ENCODE data around the gene SERINC2. TPM values are rescaled to one million over a fixed set of nuclear protein-coding genes. Genes with fewer than 3 reads are reported as not detected.

SERINC2 gene
- total and polyA plus RNA-seq, 2 of the 4 experiments (the other 2 are of a cell fraction) = 2.0 to 59.5 TPM

GRCh38 chr1:31483012-31483946, 70.3 kb downstream of the SERINC2 start (continued):
- TF ChIP-seq, protein P1, sequence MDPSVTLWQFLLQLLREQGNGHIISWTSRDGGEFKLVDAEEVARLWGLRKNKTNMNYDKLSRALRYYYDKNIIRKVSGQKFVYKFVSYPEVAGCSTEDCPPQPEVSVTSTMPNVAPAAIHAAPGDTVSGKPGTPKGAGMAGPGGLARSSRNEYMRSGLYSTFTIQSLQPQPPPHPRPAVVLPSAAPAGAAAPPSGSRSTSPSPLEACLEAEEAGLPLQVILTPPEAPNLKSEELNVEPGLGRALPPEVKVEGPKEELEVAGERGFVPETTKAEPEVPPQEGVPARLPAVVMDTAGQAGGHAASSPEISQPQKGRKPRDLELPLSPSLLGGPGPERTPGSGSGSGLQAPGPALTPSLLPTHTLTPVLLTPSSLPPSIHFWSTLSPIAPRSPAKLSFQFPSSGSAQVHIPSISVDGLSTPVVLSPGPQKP (IDR thresholded peaks at IDR 0.05; ENCODE audit: borderline replicate concordance, low read depth, low read length) = no peak

Other genes with a start within 250 kb of the SERINC2 start
- gene NKAIN1, start 173.3 kb upstream of the SERINC2 start, total RNA-seq (2012; rRNA removed) = under 0.01 TPM in 2 replicates
- 0.09 TPM in 1 of 2 replicates, not detected in the other for gene NKAIN1, start 173.3 kb upstream of the SERINC2 start, polyA plus RNA-seq (2012; rRNA removed)
- 148 and 178 TPM in 2 replicates for gene SNRNP40, start 116.4 kb upstream of the SERINC2 start, total RNA-seq (2012; rRNA removed)
- 52.3 and 53.1 TPM in 2 replicates for gene SNRNP40, start 116.4 kb upstream of the SERINC2 start, polyA plus RNA-seq (2012; rRNA removed)
- gene ZCCHC17, start 116.2 kb upstream of the SERINC2 start, total RNA-seq (2012; rRNA removed) = 48.4 and 63.0 TPM in 2 replicates
- 44.1 and 48.9 TPM in 2 replicates for gene ZCCHC17, start 116.2 kb upstream of the SERINC2 start, polyA plus RNA-seq (2012; rRNA removed)
- 4.8 and 5.6 TPM in 2 replicates for gene FABP3, start 40.1 kb upstream of the SERINC2 start, total RNA-seq (2012; rRNA removed)
- gene FABP3, start 40.1 kb upstream of the SERINC2 start, polyA plus RNA-seq (2012; rRNA removed) = 6.6 and 8.6 TPM in 2 replicates
- 0.54 and 0.56 TPM in 2 replicates for gene TINAGL1, start 163.3 kb downstream of the SERINC2 start, total RNA-seq (2012; rRNA removed)
- 1.4 and 1.5 TPM in 2 replicates for gene TINAGL1, start 163.3 kb downstream of the SERINC2 start, polyA plus RNA-seq (2012; rRNA removed)
- not detected in 2 replicates for gene HCRTR1, start 204.5 kb downstream of the SERINC2 start, total RNA-seq (2012; rRNA removed)
- not detected in 2 replicates for gene HCRTR1, start 204.5 kb downstream of the SERINC2 start, polyA plus RNA-seq (2012; rRNA removed)
- gene PEF1, start 231.7 kb downstream of the SERINC2 start, total RNA-seq (2012; rRNA removed) = 90.0 and 104 TPM in 2 replicates
- 84.2 TPM in 2 replicates for gene PEF1, start 231.7 kb downstream of the SERINC2 start, polyA plus RNA-seq (2012; rRNA removed)

All from IMR-90 (cell line).